RCC 7860 (cell line): ENCODE measurements around the gene MXRA8.
A peak's percentile ranks its signal among the peaks of the same experiment; 100 is the strongest.
"Not testable (repeated sequence)": the region's sequence is repeated elsewhere in the genome, so short reads cannot be mapped to it uniquely, and the experiment has no call there.

ENCODE experiments used
- DNase-seq: peaks from one replicate; pipeline ENCODE4 v3.0.0-alpha.2; 2015; ENCODE audit warnings: low spot score
- FAIRE-seq: peaks from 2 replicates; lab custom pipeline; 2012; peaks lifted over from hg19 to GRCh38; lab: Jason Lieb, UNC

Gene MXRA8

DNA sequence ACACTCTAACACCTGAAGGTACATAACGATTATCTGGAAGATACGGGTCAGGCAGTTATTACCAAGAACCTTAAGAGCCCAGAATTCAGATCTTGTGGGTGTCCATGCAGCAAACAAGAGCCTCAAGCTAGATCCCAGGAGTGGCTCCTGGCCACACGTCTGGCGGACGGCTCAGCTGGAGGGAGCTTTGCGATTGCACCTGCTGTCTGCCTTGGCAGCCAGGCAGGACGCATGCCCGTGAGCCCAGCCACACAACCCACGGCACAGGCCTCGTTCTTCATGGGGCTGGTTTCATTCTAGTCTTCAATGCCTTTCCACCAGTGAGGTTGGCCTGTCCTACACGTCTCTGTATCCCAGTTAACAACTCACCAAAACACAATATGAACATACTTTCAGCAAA lies 35.1 kb upstream of the MXRA8 start:
- FAIRE-seq (no peak), DNase-seq (no peak)

DNA sequence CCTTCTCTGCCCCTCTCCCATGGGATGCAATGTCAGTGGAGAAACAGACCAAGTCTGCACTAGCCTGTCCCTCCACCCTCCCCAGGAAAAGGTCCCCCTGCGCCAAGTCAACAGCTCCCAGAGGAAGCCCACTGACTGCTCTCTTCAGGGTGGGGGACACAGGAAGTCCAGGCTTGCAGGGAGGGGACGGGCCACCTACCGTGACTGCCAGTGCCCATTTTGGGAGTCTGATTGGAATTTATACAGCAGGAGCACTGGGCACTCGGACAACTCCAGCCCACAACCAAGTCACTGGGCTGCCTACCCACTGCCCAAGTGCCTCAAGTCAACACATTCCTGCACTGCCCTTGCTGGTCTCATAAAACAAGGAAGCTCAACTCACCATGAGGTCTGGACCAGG lies 34.7 kb upstream of the MXRA8 start:
- DNase-seq (no peak), FAIRE-seq (no peak)

DNA sequence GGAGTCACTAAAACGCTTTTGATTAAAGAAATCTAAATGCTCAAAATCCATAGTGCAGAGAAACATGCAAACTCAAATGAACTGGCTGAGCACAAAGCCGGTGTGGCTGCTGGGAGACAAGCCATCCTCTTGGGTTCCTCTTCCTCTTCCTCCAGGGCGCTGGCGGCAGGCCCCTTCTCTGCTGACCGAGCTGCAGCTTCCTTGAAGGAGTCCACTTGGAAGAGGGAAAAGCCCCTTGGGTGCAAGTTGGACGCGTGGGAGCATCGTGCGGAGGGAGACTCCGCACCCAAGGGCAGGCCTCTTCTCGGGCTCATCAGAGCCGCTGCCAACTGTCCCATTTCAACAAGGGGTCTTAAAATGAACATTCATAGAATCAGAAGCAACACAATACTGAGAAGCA lies 32.9 kb upstream of the MXRA8 start:
- DNase-seq, result no peak
- FAIRE-seq, result no peak

DNA sequence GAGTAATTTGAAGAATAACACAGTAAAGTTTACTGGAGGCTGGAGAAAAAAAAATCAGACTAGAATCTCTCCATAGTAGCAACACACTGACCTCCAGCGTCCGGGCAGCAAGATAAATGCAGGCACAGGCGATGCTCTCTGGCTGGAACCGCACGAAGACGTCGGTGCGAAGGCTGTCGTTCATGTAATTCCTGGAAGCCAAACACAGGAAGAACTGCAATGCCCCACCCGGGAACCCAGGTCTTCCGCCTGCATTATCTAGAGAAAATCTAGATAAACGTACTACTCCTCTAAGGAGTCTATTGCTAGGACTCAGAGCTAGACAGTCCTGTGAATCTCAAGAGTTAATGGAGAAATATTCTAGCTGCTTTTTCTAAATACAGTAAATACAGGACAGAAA lies 32.3 kb upstream of the MXRA8 start:
- DNase-seq (no peak), FAIRE-seq (no peak)

DNA sequence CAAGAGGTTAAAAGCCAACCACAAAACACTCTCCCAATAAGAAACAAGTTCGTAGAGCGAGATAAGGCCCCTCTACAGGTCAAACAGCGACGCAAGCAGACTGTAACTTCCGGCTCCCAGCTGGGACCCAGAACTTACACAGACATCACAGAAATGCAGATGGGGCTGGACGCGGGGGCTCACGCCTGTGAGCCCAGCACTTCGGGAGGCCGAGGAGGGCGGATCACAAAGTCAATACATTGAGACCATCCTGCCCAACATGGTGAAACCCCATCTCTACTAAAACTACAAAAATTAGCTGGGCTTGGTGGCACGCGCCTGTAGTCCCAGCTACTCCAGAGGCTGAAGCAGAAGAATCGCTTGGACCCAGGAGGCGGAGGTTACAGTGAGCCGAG lies 29.7 kb upstream of the MXRA8 start:
- DNase-seq (no peak), FAIRE-seq (no peak)

DNA sequence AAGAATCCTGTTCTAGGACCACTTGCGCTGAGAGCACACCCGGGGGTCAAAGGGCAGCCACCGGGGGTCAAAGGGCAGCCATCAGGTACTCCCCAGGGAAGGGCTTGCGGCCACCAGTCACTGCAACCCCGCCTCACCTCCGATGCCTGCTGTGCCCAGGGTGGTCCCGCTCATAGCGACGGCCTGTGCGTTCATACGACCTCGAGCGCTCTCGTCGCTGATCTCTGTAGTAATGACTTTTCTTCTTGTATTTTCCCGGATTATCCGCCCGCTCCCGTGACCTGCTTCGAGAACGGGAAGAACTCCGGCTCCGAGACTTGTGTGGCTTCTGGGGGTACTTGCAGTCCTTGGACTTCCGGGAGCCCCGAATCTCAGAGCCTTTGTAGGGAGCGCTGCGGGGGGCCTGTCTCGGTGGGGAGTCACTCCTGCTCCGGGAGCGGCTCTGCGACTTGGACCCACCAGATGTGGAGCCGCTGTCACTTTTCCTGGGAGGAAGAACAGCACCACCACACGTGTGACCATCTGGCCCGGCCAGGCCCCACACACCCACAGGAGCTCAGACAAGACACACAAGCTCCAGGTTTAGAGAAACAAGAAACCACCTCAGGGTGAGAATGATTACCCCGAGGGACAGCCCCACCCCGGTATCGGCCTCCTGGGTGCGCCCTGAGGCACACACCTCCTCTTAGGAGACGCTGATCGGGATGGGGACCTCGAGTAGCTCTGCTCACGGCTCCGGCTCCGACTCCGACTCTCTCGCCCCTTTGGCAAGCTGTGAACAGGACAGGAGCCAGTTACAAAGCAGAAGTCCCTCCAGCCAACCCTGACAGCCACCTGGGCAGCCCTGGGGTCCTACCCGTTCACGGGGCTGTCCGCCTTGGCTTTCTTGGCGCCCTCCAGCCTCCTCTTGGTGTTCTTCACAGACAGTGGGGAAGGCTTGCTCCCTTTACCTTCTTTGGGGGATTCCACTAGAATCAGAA lies 29.0 kb upstream of the MXRA8 start:
- no peak for DNase-seq
- no peak for FAIRE-seq

DNA sequence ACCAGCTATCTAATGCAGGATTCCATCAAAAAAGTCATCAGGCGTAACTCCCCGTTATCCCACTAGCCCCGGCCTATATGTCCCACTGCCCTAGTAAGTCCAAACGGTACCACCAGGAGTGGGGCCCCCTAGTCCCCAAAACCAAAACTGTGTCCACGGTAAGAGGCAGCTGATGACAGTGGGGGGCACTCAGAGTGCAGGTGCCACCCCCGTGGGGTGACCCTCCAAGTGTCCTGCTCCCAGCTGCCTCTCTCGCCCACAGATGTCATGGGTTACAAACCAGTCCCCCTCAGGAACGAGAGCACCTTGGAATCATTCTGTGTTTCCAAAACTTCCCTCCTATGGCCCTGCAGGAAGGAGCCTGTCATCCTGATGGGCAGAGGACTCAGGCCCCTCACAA lies 27.6 kb upstream of the MXRA8 start:
- FAIRE-seq (no peak), DNase-seq (no peak)

DNA sequence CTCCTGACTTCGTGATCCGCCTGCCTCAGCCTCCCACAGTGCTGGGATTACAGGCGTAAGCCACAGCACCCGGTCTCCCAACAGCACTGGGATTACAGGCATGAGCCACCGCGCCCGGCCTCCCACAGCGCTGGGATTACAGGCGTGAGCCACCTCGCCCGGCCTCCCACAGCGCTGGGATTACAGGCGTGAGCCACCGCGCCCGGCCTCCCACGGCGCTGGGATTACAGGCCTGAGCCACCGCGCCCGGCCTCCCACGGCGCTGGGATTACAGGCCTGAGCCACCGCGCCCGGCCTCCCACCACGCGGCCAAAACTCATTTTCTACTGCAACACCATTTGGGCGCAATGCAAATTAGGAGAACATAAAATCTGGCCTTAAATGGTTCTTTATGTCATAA lies 27.0 kb upstream of the MXRA8 start:
- FAIRE-seq, DNase-seq: not testable (repeated sequence)

DNA sequence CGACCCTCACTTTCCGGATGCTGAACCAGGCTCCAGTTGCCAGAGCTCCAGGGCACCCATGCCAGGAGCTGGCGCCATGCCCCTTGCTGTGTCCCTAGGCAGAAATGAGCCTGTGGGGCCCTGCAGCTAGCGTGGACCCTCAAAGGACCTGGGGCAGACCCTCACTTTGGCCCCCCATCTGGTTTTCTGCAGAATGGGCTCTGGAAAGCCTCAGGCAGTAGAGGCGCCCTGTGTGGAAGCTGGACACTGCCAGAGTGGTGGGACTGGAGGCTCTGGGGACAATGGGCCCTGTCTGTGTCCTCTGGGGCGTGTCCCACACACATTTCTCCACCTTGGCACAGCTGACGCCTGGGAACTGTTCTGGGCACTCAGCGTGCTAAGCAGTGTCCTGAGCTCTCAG lies 22.9 kb upstream of the MXRA8 start:
- DNase-seq (no peak), FAIRE-seq (no peak)

DNA sequence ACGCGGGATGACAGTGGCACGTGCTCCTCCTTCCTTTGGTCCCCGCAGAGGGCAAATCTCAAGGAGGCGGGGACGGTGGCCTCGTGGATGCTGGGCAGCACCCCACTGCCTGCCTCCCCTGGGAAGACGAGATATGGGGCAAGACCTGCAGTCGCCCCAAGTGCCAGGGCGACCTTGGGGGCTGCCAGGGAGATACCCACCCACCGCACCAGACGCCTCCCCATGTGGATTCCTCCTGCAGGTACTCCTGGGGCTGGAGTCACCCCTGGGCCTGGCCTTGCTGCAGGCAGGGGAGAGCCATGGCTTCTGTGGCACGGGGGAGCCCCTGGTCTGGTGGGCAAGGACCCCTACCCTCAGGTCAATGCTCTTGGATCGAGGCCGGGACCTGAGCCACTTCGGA lies 22.5 kb upstream of the MXRA8 start:
- no peak for FAIRE-seq
- DNase-seq, result no peak

DNA sequence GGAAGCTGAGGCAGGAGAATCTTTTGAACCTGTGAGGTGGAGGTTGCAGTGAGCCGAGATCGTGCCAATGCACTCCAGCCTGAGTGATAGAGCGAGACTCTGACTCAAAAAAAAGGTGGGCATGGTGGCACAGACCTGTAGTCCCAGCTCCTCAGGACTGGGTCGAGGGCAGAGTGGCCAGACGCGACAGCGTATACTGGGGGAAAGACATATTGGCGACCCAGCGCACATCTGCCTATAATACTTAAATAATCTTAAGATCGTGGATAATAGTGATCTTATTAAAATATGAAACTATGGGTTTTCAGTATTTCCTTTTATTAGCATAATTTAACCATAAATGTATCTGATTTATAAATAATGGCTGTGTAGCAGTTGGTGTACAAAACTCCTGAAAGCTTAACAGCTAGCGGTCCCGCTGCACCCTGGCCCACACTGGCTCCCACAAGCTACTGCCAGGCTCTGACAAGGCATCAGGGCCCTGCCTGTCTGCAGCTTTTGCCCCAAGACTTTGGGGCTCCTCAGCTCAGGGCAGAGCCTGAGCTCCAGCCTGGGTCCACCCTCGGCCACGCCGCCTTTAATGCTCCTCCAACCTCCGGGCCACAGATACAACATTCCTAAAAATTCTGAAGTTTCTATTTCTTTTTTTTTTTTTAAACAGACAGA lies 19.3 kb upstream of the MXRA8 start:
- no peak for FAIRE-seq
- DNase-seq, result no peak

DNA sequence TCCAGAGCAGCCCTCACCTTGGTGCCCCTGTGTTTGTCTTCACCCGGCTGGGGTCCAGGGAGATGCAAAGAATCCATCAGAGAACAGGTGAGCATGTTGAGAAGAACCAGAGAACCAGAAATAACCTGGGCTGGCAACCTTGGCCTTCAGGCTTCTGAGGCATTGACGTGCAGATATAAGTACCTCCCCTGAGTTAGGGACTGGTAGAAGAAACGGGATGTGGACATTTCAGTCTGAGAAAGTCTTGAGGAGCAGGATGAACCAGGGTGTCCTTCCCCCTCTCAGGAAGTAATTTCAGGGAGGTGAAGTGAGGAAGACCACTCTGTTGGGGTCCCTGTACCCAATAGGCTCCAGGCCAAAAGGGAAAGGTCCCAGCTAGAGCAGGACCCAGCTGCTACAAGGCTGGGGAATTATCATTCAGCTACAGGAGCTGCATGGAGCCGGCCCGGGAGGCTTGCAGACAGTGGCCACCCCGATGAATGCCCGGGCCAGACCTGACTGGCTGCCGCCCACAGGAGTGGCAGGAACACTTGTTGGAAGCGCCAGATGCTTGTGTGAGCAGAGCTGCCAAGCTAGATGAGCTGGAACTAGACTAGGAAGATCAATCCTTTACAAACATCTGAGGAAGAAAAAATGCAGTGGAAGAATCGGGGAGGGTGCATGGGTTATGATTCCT lies 18.3 kb upstream of the MXRA8 start:
- DNase-seq, result no peak
- FAIRE-seq, result no peak

DNA sequence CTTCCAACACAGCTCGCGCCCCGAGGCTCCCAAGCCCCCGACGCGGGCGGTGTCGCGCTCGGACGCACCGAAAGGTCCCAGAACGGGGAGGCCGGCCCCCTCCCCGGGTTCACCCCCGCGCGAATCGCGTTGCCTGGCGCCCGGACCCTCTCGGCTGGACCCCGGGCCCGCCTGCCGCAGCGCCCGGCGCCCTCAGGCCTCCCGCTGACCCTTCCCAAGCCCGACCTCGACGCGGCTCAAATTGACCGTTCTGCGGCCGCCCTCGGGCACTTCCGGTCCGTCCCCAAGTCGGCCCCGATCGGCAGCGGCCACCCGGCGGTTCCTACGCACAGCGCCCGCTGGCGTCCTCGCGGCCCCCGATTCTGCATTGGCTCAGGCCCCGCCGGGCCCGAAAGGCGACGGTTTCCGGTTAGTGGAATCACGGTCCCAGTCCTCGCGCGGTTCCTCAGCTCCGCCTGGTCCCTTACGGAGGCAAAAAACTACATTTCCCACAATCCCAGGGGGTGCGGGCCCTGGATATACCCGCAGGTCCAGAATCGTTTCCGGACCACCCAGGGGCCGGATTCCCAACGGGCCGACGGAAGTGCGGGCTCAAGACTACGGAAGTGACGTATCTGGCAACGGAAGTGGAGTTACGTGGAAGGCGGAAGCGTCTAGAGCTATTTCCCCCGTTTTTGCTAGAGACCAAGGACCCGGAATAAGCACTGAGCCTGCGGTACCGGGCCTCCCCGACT lies 16.7 kb upstream of the MXRA8 start, which contains the start of gene AURKAIP1:
Gene AURKAIP1 (minus strand): TSS at position 279 of the 734 bp plus-strand sequence. CDS start 451 bp downstream, outside the sequence.
- DNase-seq (peak; percentile 98), FAIRE-seq (peak; percentile 93)

DNA sequence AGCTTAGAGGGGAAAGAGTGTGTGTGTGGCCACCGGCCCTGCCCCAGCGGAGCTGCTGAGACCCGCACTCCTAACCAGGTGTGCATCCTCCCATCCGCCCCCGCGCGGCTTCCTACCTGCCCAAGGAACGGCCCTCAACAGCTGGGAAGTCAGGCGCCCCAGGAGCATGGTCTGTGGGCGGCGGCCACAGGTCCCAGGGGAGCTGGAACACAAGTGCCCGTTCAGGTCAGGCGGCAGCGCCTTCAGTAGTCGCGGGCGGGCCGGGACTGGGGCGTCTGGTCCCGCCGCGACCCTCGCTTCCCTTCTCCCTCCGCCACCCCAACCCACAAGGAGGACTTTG lies 16.2 kb upstream of the MXRA8 start:
- DNase-seq (no peak), FAIRE-seq (no peak)

DNA sequence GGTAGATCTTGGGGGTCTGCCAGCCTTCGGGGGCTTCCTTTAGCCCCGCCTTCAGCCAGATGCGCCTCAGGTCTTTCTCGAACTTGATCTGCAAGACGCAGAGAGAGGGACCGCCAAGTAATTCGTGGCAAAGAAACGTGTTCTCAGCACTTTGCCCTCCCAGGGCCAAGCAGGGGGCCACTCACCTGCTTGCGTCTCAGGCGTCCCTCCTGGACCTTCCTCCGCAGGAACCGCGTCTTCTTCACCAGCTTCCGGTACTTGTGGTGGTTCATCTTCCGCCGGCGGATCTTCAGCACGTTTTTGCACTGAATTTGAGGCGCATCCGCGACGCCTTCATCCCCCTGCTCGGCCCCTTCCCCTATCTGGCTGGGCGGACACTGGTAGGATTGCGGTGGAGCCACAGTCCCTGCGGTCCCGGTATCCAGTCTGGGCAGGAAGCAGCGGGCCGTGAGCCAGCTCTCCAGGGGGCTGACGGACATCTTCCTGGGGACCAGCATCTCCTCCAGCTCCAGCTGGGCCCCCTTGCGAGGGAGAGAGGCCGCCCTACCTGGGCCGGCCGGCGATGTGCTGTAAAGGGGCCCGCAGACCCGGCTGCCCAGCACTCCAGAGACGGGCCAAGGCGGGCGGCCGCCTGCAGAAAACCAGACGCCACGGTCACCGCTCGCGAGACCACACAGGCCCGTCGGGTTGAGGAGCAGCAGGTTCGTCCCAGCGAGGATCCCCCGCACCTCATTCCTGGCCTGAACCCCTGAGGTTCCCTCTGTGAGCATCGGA lies 15.6 kb upstream of the MXRA8 start:
- no peak for DNase-seq
- no peak for FAIRE-seq

DNA sequence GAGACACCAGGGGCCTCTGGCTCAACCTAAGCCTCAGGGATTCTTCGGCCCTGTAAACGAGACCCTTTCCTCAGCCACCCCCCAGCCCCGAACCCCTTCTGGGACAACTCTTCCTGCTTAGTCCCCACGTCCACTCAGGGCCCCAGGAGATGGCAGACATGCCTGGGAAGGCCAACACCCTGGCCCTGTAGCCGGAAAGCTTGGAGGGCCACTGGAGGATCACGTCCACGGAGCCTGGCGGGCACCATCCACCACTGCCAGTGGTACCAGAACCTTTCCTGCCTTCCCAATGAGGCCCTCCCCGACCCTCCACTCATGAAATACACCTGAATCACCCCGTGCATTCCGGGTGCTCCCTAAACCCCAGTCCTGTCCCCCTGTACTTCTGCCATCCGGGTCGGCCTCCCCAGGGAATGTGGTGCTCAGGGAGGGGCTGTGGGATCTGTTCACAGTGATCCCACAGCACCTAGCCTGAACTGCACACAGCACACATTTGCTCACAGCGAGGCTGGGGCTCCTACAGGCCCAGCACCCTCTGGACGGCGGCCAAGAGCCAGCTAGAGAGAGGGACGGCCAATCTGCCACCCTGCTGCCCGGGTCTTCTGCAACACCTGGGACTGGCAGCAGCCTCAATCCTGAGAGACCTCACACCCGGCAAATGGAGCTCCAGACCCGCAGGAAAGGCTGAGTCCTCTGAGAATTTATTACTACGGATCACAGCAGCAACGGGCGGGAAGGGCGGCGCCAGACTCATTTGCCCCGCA lies 14.9 kb upstream of the MXRA8 start:
- no peak for DNase-seq
- no peak for FAIRE-seq

DNA sequence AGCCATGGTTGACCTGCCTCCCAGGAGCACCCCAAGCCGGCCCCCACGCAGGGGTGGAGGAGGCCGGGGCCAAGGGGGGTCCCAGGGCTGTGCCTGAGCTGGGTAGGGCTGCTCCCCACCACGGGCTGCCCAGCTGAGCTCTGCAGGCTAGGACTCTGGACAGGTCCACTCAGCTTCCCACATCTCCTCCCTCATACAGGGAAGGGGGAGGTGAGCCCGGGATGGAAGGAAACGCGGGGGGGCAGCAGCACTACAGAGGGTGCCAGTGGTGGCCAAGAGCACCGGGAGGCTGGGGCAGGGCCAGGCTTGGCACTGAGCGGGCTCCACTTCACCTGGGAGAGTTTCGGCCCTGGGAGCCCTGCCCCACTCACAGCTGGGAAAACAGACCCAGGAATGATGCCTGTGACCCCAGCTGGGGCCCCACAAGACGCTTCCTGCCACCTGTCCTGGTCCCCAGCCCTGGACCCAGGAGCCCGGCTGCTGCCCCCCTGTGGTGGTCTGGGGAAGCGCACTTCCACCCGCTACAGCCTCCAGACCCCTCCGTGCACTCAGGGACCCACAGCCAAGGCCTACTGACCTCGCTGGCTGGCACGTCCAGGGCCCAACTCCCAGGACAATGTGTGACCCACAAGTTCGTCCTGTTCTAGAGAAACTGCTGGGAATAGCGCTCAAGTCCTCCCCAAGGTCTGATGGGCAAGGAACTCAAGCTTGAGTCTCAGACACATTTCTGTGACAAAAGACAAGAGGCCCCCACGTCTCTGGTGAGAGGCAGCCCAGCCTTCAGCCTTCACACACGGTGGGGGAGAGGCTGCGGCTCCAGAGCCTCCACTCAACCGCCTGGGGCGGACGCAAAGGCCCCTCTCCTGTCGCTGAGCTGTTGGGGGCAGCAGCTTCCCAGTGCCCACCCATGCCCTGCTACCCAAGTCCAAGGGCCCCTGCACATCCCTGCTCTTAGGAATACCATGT lies 13.7 kb upstream of the MXRA8 start:
- FAIRE-seq (no peak), DNase-seq (peak; percentile 46)

DNA sequence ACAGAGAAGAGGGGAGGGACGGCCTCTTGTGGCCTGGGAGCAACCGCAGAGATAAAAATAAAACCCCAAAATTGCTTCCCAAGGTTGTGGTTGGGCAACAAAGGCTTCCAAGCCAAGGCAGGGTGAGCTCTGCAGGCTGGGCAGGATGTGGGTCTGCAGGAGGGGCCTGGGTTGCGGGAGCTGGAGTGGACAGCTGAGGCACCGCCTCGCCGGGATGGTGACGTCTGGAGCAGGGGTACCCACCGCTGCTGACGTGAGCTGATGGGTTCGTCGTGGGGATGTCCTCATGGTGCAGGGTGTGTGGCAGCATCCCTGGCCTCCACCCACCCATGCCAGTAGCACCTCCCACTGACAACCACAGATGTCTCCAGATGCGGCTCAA lies 13.0 kb upstream of the MXRA8 start:
- no peak for FAIRE-seq
- no peak for DNase-seq
